GM12892 (cell line): Measurements from ENCODE around the gene ADK.

Experiments
- DNase-seq: peaks from one replicate; pipeline ENCODE4 v3.0.0; 2011; ENCODE audit not compliant: insufficient read length
- FAIRE-seq: peaks from 2 replicates; lab custom pipeline; 2011; peaks lifted over from hg19 to GRCh38; lab: Jason Lieb, UNC
- POLR2A ChIP-seq: IDR thresholded peaks from 2 replicates; pipeline ENCODE4 v1.6.1; 2011; ENCODE audit warnings: low read depth, low read length, control low read depth
- POLR2AphosphoS5 ChIP-seq: IDR thresholded peaks from 2 replicates; pipeline ENCODE4 v1.6.1; 2011; ENCODE audit warnings: low read depth, low read length, control low read depth
- TAF1 ChIP-seq: IDR thresholded peaks from 2 replicates; pipeline ENCODE4 v1.6.1; 2011; ENCODE audit warnings: low read depth, mild to moderate bottlenecking, control low read depth, low read length, borderline replicate concordance

ADK gene

GRCh38 chr10:74365109-74365508, 214.1 kb downstream of the ADK start:
- FAIRE-seq: no peak
- no peak for DNase-seq
- TF ChIP-seq TAF1 (no peak), POLR2AphosphoS5 (no peak), POLR2A (no peak)

DNA sequence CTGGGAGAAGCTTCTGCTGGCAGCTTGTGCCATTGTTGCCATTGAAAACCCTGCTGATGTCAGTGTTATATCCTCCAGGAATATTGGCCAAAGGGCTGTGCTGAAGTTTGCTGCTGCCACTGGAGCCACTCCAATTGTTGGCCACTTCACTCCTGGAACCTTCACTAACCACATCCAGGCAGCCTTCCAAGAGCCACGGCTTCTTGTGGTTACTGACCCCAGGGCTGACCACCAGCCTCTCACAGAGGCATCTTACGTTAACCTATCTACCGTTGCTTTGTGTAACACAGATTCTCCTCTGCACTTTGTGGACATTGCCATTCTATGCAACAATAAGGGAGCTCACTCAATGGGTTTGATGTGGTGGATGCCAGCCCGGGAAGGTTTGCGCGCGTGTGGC, 220.7 kb downstream of the ADK start:
- DNase-seq (no peak), FAIRE-seq (no peak)
- TF ChIP-seq POLR2A: no peak
- TF ChIP-seq POLR2AphosphoS5: no peak
- TF ChIP-seq TAF1: no peak

- TF ChIP-seq TAF1 (no peak), POLR2AphosphoS5 (no peak), POLR2A (no peak)
- FAIRE-seq (no peak), DNase-seq (no peak)
These were observed 222.0 kb downstream of the ADK start for GRCh38 chr10:74373059-74373458.

GRCh38 chr10:74377476-74377875, 226.5 kb downstream of the ADK start:
- peak; percentile 58 for FAIRE-seq
- DNase-seq: no peak
- TF ChIP-seq TAF1: no peak
- no peak for TF ChIP-seq POLR2A
- no peak for TF ChIP-seq POLR2AphosphoS5

GRCh38 chr10:74379474-74379873, 228.5 kb downstream of the ADK start:
- DNase-seq (no peak), FAIRE-seq (no peak)
- TF ChIP-seq TAF1 (no peak), POLR2A (no peak), POLR2AphosphoS5 (no peak)

GRCh38 chr10:74380795-74381194, 229.8 kb downstream of the ADK start:
- no peak for DNase-seq
- no peak for FAIRE-seq
- TF ChIP-seq POLR2A (no peak), TAF1 (no peak), POLR2AphosphoS5 (no peak)

DNA sequence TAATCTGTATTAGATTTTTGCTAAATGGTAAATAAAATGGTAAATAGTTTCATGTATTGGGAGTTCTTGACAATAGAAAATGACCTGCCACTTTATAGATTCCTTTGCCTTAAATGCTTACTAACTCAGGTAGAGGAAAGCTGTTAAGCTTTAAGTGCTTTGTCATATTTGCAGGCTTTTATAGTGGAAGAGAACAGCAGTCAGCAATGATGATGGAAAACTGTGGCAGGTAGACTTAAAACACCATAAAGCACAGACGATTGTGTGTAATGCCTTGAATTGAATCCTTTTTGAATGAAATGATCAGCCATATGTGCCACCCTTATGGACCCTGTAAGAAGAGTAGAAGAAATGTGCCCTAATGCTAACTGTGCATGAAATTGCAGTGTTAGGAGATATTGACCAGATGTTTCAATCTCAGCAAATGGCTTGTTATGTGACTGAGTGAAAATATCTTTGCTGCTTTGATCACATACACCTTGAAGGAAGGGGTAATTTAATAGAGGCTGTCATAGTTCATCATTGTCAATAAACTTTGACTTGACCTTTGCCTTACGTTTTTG, 230.4 kb downstream of the ADK start:
- FAIRE-seq (peak; percentile 48), DNase-seq (no peak)
- TF ChIP-seq TAF1: no peak
- no peak for TF ChIP-seq POLR2AphosphoS5
- no peak for TF ChIP-seq POLR2A

GRCh38 chr10:74382663-74383062, 231.6 kb downstream of the ADK start:
- TF ChIP-seq POLR2A (no peak), TAF1 (no peak), POLR2AphosphoS5 (no peak)
- FAIRE-seq: no peak
- no peak for DNase-seq

GRCh38 chr10:74383642-74384041, 232.6 kb downstream of the ADK start:
- FAIRE-seq (peak; percentile 21), DNase-seq (no peak)
- no peak for TF ChIP-seq POLR2A
- no peak for TF ChIP-seq POLR2AphosphoS5
- TF ChIP-seq TAF1: no peak

DNA sequence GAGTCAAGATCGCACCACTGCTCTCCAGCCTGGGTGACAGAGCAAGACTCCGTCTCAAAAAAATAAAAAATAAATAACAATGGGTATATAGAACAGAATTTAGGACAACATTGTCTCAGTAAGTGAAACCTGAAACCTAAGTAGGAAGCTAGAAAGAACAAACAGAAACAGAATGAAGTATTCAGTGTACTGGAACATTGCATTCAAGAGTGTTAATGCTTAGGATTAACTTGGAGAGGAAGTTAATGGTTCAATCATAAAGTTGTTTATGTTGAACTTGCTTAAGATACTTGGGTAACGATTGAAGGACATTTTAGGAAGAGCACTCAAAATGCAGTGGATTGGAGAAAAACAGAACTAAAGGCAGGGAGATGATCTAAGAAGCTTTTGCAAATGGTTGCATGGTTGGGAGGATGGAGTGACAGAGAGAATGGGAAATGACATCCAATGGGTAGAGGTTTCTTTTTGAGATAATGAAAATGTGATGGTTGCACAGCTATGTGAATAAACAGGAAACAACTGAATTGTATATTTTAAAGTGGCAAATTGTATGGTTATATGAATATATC, 233.7 kb downstream of the ADK start:
- FAIRE-seq: no peak
- no peak for DNase-seq
- TF ChIP-seq TAF1: no peak
- TF ChIP-seq POLR2A: no peak

DNA sequence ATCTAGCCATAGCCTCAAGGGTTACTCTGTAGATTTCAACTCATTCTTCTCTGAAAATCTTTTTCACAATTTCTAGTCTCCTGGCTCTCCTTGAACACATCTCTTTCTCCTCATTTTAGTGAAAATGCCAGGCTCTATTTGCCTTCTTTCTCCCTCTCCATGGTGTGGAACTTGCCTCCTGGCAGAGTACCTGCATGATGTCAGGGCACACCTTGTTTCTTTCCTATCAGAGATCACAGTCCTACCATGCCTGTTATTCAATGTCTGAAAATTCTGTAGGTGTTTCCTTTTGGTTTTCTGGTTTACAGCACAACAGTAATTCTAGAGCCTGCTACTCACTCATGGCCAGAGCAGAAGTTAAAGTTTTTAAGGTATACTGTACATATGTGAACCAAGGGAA, 237.8 kb downstream of the ADK start:
- FAIRE-seq (no peak), DNase-seq (no peak)
- TF ChIP-seq TAF1 (no peak), POLR2A (no peak), POLR2AphosphoS5 (no peak)

DNA sequence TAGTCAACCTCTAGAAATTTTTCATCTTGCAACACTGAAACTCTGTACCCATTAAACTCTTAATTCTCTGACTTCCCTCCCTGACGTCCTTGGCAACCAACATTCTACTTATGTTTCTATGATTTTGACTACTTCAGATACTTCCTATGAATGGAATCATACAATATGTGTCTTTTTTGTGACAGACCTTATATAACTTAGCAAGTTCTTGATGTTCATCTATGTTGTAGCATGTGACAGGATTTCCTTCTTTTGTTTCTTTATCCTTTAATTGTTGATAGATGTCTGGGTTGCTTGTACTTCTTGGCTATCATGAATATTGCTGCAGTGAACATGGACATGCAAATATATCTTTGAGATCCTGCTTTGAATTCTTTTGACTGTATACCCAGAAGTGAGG, 240.8 kb downstream of the ADK start:
- TF ChIP-seq POLR2AphosphoS5 (no peak), TAF1 (no peak), POLR2A (no peak)
- no peak for FAIRE-seq
- no peak for DNase-seq
